Measurements from ENCODE around the gene CCNK. TPM values are rescaled to one million over a fixed set of nuclear protein-coding genes. Genes with fewer than 3 reads are reported as not detected.

Gene CCNK
- total and polyA plus RNA-seq, 2 of the 13 experiments (the other 11 are each of a cell fraction or from before 2014, with no cell fraction given) = 4.9 to 9.7 TPM

- TF ChIP-seq, protein P1, sequence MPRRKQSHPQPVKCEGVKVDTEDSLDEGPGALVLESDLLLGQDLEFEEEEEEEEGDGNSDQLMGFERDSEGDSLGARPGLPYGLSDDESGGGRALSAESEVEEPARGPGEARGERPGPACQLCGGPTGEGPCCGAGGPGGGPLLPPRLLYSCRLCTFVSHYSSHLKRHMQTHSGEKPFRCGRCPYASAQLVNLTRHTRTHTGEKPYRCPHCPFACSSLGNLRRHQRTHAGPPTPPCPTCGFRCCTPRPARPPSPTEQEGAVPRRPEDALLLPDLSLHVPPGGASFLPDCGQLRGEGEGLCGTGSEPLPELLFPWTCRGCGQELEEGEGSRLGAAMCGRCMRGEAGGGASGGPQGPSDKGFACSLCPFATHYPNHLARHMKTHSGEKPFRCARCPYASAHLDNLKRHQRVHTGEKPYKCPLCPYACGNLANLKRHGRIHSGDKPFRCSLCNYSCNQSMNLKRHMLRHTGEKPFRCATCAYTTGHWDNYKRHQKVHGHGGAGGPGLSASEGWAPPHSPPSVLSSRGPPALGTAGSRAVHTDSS (CRISPR knock-in tag; conservative IDR thresholded peaks at IDR 0.05) = no peak
- TF ChIP-seq NR2C2 (CRISPR knock-in tag; IDR thresholded peaks at IDR 0.05; ENCODE audit: borderline replicate concordance) (peak; percentile 89), SP2 (CRISPR knock-in tag; IDR thresholded peaks at IDR 0.05) (no peak), CAMTA2 (CRISPR knock-in tag; IDR thresholded peaks at IDR 0.05; ENCODE audit: borderline replicate concordance) (no peak), TGIF2 (CRISPR knock-in tag; IDR thresholded peaks at IDR 0.05) (peak; percentile 65; the same call in 1 of the 2 replicates), ATF7-NPFF (CRISPR knock-in tag; IDR thresholded peaks at IDR 0.05; ENCODE audit: low read depth) (peak; percentile 29; the same call in 1 of the 2 replicates), ZNF329 (CRISPR knock-in tag; IDR thresholded peaks at IDR 0.05; ENCODE audit: low read depth) (no peak), RARA (CRISPR knock-in tag; IDR thresholded peaks at IDR 0.05) (peak; percentile 86), CHCHD3 (CRISPR knock-in tag; IDR thresholded peaks at IDR 0.05) (peak; percentile 67; the same call in 1 of the 2 replicates), XRCC5 (optimal IDR thresholded peaks at IDR 0.05; ENCODE audit: low read length) (no peak), NCOA2 (CRISPR knock-in tag; IDR thresholded peaks at IDR 0.05) (peak; percentile 81), SPEN (CRISPR knock-in tag; IDR thresholded peaks at IDR 0.05; ENCODE audit: low read depth) (peak; percentile 60; the same call in 1 of the 2 replicates), NFE2L2 (IDR thresholded peaks at IDR 0.05; ENCODE audit: low read length) (no peak), ARNT2 (CRISPR knock-in tag; IDR thresholded peaks at IDR 0.05; ENCODE audit: low read depth) (peak; percentile 49; the same call in 1 of the 2 replicates), YEATS2 (CRISPR knock-in tag; IDR thresholded peaks at IDR 0.05; ENCODE audit: borderline replicate concordance) (peak; percentile 30; the same call in 1 of the 2 replicates), BCL6 (CRISPR knock-in tag; IDR thresholded peaks at IDR 0.05) (peak; percentile 14; the same call in 1 of the 2 replicates)
- TF ChIP-seq, protein P2, sequence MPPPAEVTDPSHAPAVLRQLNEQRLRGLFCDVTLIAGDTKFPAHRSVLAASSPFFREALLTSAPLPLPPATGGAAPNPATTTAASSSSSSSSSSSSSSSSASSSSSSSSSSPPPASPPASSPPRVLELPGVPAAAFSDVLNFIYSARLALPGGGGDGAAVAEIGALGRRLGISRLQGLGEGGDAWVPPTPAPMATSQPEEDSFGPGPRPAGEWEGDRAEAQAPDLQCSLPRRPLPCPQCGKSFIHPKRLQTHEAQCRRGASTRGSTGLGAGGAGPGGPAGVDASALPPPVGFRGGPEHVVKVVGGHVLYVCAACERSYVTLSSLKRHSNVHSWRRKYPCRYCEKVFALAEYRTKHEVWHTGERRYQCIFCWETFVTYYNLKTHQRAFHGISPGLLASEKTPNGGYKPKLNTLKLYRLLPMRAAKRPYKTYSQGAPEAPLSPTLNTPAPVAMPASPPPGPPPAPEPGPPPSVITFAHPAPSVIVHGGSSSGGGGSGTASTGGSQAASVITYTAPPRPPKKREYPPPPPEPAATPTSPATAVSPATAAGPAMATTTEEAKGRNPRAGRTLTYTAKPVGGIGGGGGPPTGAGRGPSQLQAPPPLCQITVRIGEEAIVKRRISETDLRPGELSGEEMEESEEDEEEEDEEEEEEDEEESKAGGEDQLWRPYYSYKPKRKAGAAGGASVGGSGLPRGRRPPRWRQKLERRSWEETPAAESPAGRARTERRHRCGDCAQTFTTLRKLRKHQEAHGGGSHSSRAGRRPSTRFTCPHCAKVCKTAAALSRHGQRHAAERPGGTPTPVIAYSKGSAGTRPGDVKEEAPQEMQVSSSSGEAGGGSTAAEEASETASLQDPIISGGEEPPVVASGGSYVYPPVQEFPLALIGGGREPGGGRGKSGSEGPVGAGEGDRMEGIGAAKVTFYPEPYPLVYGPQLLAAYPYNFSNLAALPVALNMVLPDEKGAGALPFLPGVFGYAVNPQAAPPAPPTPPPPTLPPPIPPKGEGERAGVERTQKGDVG (CRISPR knock-in tag; IDR thresholded peaks at IDR 0.05; ENCODE audit: borderline replicate concordance) = no peak
- TF ChIP-seq, protein P3, sequence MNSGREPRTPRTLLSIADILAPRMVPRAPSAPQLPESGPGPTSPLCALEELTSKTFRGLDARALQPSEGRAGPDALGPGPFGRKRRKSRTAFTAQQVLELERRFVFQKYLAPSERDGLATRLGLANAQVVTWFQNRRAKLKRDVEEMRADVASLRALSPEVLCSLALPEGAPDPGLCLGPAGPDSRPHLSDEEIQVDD (CRISPR knock-in tag; IDR thresholded peaks at IDR 0.05; ENCODE audit: borderline replicate concordance) = no peak
- TF ChIP-seq, protein P4, sequence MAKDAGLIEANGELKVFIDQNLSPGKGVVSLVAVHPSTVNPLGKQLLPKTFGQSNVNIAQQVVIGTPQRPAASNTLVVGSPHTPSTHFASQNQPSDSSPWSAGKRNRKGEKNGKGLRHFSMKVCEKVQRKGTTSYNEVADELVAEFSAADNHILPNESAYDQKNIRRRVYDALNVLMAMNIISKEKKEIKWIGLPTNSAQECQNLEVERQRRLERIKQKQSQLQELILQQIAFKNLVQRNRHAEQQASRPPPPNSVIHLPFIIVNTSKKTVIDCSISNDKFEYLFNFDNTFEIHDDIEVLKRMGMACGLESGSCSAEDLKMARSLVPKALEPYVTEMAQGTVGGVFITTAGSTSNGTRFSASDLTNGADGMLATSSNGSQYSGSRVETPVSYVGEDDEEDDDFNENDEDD (CRISPR knock-in tag; IDR thresholded peaks at IDR 0.05; ENCODE audit: borderline replicate concordance) = 0 out of 2 replicates have a peak, but pooled peaks have one; percentile 6
- TF ChIP-seq, protein P5, sequence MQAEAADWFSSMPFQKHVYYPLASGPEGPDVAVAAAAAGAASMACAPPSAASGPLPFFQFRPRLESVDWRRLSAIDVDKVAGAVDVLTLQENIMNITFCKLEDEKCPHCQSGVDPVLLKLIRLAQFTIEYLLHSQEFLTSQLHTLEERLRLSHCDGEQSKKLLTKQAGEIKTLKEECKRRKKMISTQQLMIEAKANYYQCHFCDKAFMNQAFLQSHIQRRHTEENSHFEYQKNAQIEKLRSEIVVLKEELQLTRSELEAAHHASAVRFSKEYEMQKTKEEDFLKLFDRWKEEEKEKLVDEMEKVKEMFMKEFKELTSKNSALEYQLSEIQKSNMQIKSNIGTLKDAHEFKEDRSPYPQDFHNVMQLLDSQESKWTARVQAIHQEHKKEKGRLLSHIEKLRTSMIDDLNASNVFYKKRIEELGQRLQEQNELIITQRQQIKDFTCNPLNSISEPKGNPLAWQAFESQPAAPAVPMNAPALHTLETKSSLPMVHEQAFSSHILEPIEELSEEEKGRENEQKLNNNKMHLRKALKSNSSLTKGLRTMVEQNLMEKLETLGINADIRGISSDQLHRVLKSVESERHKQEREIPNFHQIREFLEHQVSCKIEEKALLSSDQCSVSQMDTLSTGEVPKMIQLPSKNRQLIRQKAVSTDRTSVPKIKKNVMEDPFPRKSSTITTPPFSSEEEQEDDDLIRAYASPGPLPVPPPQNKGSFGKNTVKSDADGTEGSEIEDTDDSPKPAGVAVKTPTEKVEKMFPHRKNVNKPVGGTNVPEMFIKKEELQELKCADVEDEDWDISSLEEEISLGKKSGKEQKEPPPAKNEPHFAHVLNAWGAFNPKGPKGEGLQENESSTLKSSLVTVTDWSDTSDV (CRISPR knock-in tag; IDR thresholded peaks at IDR 0.05) = no peak
Observed at GRCh38 chr14:99554757-99555531, 73.7 kb downstream of the CCNK start (continued).

Measured in HepG2 (cell line).